Subcutaneous adipose tissue (tissue), 4 donors: ENCODE data around the gene TRDMT1. TPM values are rescaled to one million over a fixed set of nuclear protein-coding genes. Genes with fewer than 3 reads are reported as not detected.

ENCODE experiments used
- CTCF ChIP-seq: fragments of 450-650 bp; IDR thresholded peaks from one replicate; pipeline ENCODE4 v1.5.1; 2016; ENCODE audit warnings: low read depth, mild to moderate bottlenecking, control low read depth, antibody characterized with exemption, moderate library complexity
- total RNA-seq, 4 donors: library from RNA; depleted of rRNA; stranded (reverse); fragments of >200 nt; gene quantifications; one replicate each; pipeline ENCODE4 v1.1.0, GENCODE V29; 2016

TRDMT1 gene
- total RNA-seq, 4 donors from 2014 or later, result 5.8 to 9.0 (median 8.3) TPM

- no peak for TF ChIP-seq CTCF
These were observed 25.4 kb downstream of the TRDMT1 start for GRCh38 chr10:17176091-17176490.

GRCh38 chr10:17175551-17175950 is 25.9 kb downstream of the TRDMT1 start:
- no peak for TF ChIP-seq CTCF

- no peak for TF ChIP-seq CTCF
These were observed 26.8 kb downstream of the TRDMT1 start for GRCh38 chr10:17174626-17175025.

- TF ChIP-seq CTCF, result no peak
These were observed 30.3 kb downstream of the TRDMT1 start for GRCh38 chr10:17171141-17171641.

- TF ChIP-seq CTCF, result no peak
These were observed 31.7 kb downstream of the TRDMT1 start for GRCh38 chr10:17169803-17170202.

- TF ChIP-seq CTCF, result no peak
These were observed 34.8 kb downstream of the TRDMT1 start for GRCh38 chr10:17166699-17167098.

GRCh38 chr10:17162828-17163227 is 38.6 kb downstream of the TRDMT1 start:
- TF ChIP-seq CTCF, result no peak
